Activated CD4-positive, CD25-positive, alpha-beta regulatory T cell (primary cell): ENCODE results near the gene ZSCAN25.
"Not testable (repeated sequence)": the region's sequence is repeated elsewhere in the genome, so short reads cannot be mapped to it uniquely, and the experiment has no call there.

Experiments used
- DNase-seq, 4 experiments: peaks; one replicate each; lab custom pipeline; 2025; lab: John Stamatoyannopoulos, UW

The ZSCAN25 gene

DNA sequence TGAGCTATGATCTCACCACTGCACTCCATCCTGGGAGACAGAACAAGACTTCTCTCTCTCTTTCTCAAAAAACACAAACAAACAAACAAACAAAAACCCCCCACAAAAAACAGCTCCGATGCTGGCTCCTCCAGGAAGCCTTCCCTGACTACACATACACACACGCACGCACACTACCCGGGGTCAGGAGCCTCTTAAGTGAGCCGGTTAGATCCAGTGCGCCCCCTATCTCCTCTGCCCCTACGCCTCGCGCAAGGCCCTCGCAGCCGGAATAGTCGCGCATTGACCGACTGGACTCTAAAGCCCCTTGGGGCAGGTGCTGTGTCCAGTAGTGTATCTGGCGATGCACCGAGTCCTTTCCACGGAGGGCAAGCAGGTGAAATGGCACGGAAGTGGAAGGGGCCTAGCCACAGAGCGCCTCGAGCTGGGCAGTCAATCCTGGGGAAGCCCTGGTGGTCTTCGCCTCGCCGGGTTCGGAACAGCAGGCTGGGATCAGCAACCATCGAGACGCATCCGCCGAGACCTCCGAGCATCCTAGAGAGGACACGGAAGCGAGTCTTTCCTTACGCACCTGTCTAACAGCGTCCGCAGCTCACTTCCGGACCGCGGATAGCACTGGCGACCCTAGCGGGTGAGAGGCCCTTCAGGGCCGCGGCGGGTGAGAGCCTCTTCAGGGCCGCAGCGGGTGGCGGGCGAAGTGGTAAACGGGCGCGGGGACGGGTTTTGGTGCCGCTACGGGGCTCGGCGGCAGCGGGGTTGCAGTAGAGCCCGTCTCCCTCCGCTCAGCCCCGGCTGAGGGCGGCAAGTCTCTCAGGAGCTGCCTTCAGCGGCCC, at the start of gene ZSCAN25:
ZSCAN25 (plus strand) TSS at position 588 of the 833 bp plus-strand sequence. CDS start 2,661 bp downstream, outside the sequence.
- peak; percentile 62 to 77 (median 69) for DNase-seq

DNA sequence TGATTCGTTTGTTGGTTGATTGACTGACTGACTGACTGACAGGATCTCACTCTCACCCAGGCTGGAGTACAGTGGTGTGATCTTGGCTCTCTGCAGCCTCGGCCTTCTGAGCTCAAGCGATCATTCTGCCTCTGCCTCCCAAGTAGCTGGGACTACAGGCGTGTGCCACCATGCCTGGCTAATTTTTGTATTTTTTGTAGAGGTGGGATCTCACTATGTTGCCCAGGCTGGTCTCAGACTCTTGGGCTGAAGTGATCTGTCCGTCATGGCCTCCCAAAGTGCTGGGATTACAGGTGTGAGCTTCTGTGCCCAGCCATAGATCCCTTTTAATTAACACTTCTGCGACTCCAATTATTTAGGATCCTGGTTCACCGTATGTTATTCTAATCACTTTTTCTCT, 48.0 kb upstream of the ZSCAN25 start:
- not testable (repeated sequence) for DNase-seq

DNA sequence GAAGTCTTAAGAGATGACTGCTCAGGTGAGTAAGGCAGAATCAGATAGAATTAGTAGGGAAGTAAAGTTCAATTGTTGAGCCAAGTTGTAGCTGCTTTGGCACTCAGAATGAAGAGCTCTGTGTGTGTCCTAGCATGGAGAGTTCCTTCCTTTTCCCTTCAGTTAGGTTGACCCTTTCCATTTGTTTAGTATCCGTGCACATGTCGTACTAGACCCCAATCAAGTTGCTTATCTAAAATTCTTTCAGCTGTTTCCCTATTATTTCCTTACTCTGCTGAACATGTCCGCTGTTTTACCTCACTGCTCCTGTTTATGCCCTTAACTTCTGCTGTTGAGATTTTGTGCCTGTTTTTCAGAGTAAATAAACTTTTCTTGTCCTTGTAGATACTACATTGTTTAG, 45.0 kb upstream of the ZSCAN25 start:
- DNase-seq: no peak

DNA sequence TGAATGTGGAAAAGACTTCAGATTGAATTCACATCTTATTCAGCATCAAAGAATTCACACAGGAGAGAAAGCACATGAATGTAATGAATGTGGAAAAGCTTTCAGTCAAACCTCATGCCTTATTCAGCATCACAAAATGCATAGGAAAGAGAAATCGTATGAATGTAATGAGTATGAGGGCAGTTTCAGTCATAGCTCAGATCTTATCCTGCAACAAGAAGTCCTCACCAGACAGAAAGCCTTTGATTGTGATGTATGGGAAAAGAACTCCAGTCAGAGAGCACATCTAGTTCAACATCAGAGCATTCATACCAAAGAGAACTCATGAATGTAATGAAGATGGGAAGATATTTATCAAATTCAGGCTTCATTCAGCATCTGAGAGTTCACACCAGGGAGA, 43.5 kb upstream of the ZSCAN25 start:
- no peak for DNase-seq

DNA sequence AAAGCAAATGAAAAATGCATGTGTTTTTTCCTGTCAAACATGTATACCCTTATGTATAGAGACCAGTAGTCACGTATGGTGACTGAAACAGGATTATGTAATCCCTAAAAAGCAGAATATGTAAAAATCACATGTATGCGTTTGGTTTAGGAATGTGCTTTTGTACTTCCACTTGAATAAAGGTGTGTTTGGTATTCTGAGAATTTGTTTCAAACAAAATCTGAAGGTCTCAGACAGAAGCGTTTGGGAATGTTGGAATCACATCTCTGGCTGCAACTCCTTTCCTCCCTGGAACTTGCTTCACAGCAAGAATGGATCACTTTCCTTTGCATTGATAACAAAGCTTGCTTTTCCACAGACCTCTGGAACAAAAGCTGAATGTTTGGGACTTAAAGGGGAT, 40.5 kb upstream of the ZSCAN25 start:
- no peak for DNase-seq

DNA sequence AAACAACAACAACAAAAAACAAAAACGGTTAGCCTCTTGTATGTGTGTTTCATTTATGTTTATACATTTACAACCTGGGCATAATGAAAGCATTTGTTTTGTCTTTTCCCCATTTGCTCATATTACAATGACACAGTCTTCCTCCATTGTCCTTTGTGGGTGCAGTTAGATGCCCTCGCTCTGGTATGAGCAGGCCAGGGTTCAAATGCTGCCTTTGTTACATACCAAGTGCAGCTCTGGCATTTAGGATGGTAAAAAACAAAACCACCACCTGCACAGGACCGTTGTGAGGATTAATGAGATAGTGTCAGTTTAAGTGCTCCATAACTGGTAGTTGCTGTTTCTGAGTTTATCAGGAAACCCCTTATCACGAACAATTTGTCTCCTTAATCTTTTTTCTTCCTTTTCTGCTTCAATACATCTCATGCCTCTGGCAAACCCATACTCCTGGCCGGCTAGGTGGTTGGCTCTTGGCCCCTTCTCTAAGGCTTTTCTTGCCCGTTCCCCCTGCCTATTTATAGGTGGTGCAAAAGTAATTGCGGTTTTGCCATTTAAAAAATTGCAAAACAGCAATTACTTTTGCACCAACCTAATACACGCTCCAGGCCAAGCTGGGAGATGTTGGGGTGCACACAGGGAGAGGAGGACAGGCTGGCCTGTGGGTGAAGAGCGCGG, 37.3 kb upstream of the ZSCAN25 start:
- DNase-seq: no peak

DNA sequence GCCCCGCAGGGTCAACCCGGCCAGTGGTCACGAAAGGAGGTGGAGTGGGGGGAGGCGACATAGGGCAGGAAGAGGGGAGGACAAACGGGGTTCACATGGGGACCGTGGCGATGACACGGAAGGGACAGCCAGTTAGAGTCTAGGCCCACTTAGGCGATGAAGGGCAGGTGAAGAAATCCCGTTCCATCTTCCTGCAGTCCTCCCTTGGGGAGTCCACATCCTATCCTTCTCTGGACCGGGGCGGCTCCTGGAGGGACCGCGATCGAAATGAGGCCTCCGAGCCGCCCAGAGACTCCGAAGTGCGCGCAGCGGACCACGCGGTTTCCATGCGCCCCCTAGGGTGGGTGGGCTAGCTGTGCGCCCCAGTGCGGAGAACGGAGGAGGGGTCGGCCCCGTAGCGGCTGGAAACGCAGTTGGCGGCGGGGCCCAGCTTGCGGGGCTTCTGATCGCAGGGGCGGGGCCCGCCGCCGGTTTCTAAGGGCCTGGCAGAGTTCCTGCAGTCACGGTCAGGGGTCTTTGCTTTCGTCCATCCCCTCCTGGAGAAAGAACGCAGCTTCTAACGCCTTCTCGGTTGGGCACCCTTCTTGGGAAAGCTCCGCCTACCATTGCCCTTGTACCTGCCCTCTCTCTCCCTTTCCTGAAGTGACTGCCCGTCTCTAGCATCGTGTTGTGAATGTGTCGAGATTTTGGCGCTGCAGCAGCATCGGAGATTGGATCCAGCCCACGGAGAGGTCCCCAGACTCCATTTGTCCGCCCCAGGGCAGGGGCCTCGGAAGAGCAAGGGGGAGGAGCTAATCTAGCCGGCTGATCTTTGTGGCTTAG, 36.6 kb upstream of the ZSCAN25 start:
- DNase-seq: peak; percentile 17 to 55 (median 42)

DNA sequence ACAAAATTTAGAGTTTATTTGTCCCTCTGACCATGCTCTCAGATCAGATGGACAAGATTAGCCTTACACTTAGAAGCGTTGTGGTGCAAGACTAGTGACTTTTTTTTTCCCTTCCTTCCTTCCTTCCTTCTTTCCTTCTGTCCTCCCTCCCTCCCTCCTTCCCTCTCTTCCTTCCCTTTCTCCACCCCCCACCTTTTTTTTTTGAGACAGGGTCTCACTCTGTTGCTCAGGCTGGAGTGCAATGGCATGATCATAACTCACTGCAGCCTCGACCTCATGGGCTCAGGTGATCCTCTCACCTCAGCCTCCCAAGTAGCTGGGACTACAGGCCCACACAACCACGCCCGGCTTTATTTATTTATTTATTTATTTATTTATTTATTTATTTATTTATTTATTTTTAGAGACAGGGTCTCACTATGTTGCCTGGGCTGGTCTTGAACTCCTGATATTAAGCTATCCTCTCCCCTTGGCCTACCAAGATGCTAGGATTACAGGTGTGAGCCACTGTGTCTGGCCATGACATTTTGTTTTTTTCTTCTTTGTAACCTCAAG, 35.9 kb upstream of the ZSCAN25 start:
- DNase-seq: not testable (repeated sequence)

DNA sequence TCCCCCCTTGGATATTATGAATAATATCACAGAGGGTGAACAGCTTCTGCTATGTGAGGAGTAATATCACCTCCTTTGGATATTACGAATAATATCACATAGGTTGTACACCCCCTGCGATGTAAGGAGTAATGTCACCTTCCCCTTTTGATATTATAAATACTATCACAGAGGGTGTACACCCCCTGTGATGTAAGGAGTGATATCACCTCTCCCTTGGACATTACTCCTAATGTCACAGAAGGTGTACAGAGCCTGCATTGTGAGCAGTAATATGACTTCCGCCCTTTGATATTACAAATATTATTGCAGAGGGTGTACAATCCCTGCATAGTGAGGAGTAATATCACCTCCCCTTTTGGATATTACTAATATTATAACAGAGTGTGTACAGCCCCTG, 27.9 kb upstream of the ZSCAN25 start:
- no peak for DNase-seq

DNA sequence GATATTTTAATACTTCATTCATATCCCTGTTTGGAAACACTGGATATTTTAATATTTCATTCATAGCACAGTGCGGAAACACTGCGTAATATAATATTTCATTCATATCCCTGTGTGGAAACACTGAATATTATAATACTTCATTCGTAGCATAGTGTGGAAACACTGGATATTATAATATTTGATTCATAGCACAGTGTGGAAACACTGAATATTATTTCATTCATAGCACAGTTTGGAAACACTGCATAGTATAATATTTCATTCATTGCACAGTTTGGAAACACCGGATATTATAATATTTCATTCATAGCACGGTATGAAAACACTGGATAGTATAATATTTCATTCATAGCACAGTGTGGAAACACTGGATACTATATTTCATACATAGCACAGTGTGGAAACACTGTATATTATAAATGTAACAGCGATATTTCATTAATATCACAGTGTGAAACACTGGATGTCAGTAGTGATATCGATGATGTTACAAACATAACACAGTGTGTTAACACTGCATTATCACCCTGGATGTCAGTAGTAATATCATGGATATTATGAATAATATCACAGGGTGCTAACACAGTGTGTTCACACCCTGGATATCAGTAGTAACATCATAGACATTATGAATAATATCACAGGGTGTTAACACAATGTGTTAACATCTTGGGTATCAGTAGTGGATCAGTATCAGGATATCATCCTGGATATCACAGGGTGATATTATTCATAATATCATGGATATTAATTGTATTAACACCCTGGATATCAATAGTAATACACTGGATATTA, 21.6 kb upstream of the ZSCAN25 start:
- DNase-seq: no peak

DNA sequence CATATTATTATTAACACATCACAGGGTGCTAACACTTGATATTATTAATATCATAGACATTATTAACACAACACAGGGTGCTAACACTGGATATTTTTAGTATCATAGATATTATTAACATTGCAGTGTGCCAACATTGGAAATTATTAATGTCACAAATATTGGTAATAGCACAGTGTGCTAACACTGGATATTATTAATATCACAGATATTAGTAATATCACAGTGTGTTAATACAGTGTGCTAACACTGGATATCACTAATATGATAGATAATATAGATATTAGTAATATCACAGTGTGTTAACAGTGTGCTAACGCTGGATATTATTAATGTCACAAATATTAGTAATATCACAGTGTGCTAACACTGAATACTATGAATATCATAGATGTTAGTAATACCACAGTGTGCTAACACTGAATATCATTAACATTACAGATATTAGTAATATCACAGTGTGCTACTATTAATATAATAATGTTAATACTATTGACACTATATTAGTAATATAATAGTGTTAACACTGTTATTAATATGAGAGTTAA, 20.3 kb upstream of the ZSCAN25 start:
- DNase-seq: no peak

DNA sequence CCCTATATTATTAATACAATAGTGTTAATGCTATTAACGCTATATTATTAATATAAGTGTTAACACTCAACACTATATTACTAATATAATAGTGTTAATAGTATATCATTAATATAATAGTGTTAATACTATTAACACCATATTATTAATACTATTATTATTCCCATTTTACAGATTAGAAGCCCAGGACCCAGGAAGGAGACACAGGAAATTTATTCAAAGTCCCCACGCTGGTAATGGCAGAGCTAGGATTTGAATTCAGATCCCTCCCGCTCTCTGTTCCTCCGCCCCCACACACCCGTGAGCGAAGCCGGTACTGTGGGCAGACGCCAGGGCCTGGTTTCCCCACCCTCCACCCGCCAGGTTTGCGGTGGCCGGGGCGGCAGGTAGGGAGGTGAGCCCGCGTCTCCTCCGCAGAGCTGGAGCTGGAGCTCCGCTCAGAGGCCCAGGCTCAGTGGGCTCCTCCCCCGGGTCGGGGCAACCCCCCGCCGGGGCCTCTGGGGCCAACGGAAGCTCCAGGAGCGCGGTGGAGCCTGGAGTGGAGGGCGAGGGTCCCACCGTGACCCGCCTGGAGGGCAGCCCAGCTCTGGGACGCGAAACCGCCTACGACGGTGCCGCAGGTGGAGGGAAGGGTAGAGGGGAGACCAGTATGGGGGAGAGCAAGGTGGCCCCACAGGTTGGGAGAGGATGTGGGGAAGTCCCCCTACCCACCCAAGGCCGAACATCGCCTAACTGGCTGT, 18.8 kb upstream of the ZSCAN25 start, which contains the start of gene TMEM225B:
TMEM225B (plus strand) TSS at position 506 of the 740 bp plus-strand sequence. CDS start 6,122 bp downstream, outside the sequence.
- DNase-seq: no peak

DNA sequence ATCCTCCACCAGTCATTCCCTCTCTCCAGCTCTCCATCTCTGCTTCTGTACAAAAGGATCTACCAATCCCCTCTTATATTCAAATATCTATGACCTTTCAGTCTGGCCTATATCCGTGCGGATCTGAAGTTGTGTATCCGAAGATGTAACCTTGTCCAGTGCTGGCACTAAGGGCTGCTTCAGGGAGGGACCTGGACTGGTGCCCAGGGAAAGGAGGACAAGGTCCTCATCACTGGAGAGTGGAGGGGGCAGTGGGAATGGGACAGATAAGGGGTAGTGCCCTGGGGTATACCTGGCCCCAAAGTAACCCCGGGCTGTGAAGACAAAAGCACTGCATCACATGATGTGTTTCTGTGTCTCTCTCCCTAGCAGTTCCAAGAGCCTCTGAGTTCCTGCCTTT, 16.9 kb upstream of the ZSCAN25 start:
- no peak for DNase-seq

DNA sequence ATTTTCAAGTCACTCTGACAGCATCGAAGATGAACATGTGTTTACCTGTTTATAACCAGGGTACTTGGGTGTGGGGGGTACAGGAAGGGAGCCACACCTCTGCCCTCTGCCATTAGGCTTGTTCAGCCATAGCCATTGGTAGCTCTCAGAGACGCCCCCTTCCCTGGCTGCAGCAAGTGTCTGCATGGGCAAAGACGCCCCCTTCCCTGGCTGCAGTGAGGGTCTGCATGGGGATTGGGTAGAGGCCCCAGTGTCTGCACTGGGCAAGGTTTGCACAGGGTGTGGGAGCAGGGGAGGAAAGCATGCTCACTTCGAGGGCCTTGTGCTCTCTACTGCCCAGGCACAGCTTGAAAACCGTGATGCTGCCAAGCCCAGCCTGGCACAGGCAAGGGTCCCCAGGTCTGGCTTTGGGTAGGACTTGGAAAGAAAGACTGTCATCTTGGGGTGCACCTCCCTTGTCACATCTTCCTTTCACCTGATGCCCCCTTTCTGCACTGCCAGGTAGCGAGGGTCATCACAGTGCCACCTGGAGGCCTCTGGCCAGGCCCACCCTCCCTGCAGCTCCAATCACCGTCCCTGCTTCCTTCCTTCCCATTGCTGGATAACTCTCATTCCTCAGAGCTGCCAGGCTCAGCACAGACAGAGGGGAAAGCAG, 15.0 kb upstream of the ZSCAN25 start:
- DNase-seq: no peak

DNA sequence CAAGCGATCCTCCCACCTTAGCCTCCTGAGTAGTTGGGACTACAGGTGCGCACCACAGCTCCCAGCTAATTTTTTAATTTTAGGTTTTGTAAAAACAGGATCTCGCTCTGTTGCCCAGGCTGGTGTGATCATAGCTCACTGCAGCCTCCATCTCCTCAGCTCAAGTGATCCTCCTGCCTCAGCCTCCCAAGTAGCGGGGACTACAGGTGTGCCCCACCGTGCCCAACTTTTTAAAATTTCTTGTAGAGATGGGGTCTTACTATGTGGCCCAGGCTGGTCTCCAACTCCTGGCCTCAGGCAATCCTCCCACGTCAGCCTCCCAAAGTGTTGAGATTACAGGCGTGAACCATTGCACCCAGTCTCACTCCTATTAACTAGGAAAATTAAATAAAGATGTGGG, 11.2 kb upstream of the ZSCAN25 start:
- DNase-seq: no peak

DNA sequence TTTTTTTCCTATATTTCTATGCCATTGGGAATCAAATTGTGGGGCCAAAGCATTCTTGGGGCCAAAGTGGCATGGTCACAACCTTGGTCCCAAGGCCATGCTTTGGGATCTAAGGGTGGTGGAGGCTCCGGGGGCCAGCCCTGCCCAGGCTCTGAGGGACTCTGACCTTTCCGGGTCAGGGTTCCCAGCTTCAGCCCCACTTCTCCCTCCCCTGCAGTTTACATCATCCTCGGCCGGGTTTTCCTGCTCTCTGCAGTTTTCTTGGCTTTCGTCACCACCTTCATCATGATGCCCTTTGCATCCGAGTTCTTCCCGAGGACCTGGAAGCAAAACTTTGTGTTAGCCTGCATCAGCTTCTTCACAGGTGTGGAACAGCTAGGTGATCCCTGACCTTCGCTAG, 10.2 kb upstream of the ZSCAN25 start:
- DNase-seq: no peak

DNA sequence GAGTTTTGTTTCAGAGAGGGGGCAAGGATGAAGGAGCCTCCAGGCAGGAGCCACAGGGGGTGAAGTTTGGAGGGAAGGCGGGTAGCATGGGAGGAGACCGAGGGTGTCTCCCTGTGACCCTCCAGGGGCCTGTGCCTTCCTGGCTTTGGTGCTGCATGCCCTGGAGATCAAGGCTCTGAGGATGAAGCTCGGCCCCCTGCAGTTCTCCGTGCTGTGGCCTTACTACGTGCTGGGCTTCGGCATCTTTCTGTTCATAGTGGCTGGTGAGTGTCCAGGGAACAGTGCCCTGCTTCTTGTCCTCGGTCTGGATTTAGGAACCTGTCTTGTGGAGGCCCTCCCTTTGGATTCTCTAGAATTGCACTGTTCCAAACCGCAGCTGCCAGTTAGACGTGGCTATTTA, 9.2 kb upstream of the ZSCAN25 start:
- DNase-seq: no peak

DNA sequence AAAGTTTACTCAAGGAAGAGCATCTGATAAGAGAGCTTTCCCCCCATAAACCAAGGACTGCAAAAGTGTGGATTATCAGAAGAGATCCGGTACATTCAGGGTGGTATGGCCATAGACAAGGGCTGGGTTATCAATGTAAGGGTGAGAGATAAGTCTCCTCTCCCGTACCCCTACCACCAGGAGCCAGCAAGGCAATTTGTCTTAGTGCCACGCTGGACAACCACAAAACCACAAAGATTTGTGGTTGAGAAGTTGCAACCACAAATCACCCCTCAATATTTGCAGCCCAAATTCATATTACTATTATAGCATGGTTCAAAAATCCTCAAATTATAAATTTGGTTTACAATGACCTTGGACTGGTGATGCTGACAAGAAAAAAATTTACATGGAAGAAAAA, 2.3 kb upstream of the ZSCAN25 start:
- no peak for DNase-seq

DNA sequence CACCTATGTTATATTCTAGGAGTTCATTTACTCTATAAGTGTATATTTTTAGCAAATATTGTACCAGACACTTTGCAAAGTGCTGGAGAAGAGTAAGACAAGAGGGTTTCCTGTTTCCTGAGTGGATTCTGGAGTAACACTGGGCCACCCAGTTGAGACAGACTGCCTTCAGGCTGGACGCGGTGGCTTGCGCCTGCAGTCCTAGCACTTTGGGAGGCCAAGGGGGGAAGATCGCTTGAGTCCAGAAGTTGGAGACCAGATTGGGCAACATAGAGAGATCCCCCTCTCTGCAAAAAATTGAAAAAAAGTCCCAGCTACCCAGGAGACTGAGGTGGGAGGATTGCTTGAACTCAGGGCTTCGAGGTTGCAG, 772 bp upstream of the ZSCAN25 start:
- DNase-seq: no peak
